HCT116 (cell line): ENCODE data around the gene CA11. TPM values are rescaled to one million over a fixed set of nuclear protein-coding genes. Genes with fewer than 3 reads are reported as not detected.

ENCODE experiments used
- ATAC-seq: fragments of 200-7000 bp; cut with Tn5 transposase; 2 replicates; pipeline ENCODE4 v1.9.1; 2020; ENCODE audit warnings: mild to moderate bottlenecking, moderate library complexity
- BruUV-seq: library from RNA; stranded (reverse); fragments of 400-500 nt; replicated peaks from 2 replicates; lab custom pipeline; 2021; lab: Mats Ljungman, UMichigan
- CTCF ChIA-PET: fragments of 300-600 bp; sonication (Branson Sonifier 250); formaldehyde crosslinking; loops from one replicate; lab custom pipeline; 2021; ENCODE audit warnings: antibody characterized with exemption; lab: Charles Lee
- POLR2A ChIA-PET: fragments of 300-600, 350-600 bp; sonication (Branson Sonifier 250); formaldehyde crosslinking; loops from one replicate; lab custom pipeline; 2021; ENCODE audit warnings: antibody characterized with exemption; lab: Charles Lee
- RAD21 ChIA-PET, 2 experiments: fragments of 300-600 bp; sonication (Branson Sonifier 250); formaldehyde crosslinking; loops; one replicate each; lab custom pipeline; 2023; ENCODE audit warnings: low total read pairs in 2 of 2; ENCODE audit not compliant: uncharacterized antibody in 2 of 2, unreplicated experiment in 2 of 2, low non-redundant PET in 1 of 2; lab: Charles Lee
- DNase-seq: peaks from one replicate; pipeline ENCODE4 v3.0.0-alpha.2; 2010; ENCODE audit warnings: low read depth, low spot score
- H2AFZ ChIP-seq: fragments of 200-600 bp; shearing (Covaris generic), sonication (generic); 2 replicates; pipeline ENCODE4 v1.6.1; 2017; ENCODE audit warnings: low read depth, mixed run types, mixed read lengths, antibody characterized with exemption, low read length; ENCODE audit not compliant: poor library complexity, severe bottlenecking
- H3K27ac ChIP-seq: 2 replicates; pipeline ENCODE4 v1.5.1; 2012; ENCODE audit warnings: low read depth, low read length
- H3K27me3 ChIP-seq: fragments of 200-600 bp; sonication (generic); 2 replicates; pipeline ENCODE4 v1.6.1; 2016; ENCODE audit warnings: mixed run types, low read length, mixed read lengths; ENCODE audit not compliant: insufficient read depth
- H3K36me3 ChIP-seq, 2 experiments: fragments of 200-500 bp in 1 of 2; fragments of 200-600 bp in 1 of 2; sonication (Bioruptor generic) in 1 of 2; sonication (generic) in 1 of 2; 2 replicates each; pipeline versions ENCODE4 v1.5.1 to v1.6.1; 2014 to 2016; ENCODE audit warnings: low read length in 2 of 2, inconsistent platforms in 1 of 2, mixed read lengths in 1 of 2, mixed run types in 1 of 2; ENCODE audit not compliant: insufficient read depth in 2 of 2, control insufficient read depth in 1 of 2
- H3K4me1 ChIP-seq, 2 experiments: fragments of 200-600 bp in 1 of 2; sonication (generic) in 1 of 2; 2 replicates each; pipeline versions ENCODE4 v1.5.1 to v1.6.1; 2012 to 2017; ENCODE audit warnings: low read length in 2 of 2, inconsistent platforms in 1 of 2, mild to moderate bottlenecking in 1 of 2, mixed read lengths in 1 of 2, mixed run types in 1 of 2, moderate library complexity in 1 of 2; ENCODE audit not compliant: insufficient read depth in 2 of 2, control insufficient read depth in 1 of 2
- H3K4me2 ChIP-seq: fragments of 200-600 bp; sonication (generic); 2 replicates; pipeline ENCODE4 v1.6.1; 2017; ENCODE audit warnings: mixed run types, low read length, mixed read lengths
- H3K4me3 ChIP-seq, 2 experiments: fragments of 200-600 bp in 1 of 2; sonication (generic) in 1 of 2; replicated peaks in 1 of 2; 2 replicates each; pipeline ENCODE4 v1.5.1; 2011 to 2016; ENCODE audit warnings: low read length in 2 of 2, control low read depth in 1 of 2, low read depth in 1 of 2, mild to moderate bottlenecking in 1 of 2, mixed read lengths in 1 of 2, mixed run types in 1 of 2
- H3K79me2 ChIP-seq: fragments of 200-600 bp; sonication (generic); 2 replicates; pipeline ENCODE4 v1.6.1; 2017; ENCODE audit warnings: mild to moderate bottlenecking, mixed run types, low read length, moderate library complexity, mixed read lengths; ENCODE audit not compliant: insufficient read depth
- H3K9ac ChIP-seq: fragments of 200-600 bp; sonication (generic); 2 replicates; pipeline ENCODE4 v1.6.1; 2016; ENCODE audit warnings: low read length, mixed read lengths
- H3K9me2 ChIP-seq: fragments of 200-600 bp; sonication (generic), shearing (Covaris generic); 2 replicates; pipeline ENCODE4 v1.6.1; 2017; ENCODE audit warnings: mixed run types, mild to moderate bottlenecking, moderate library complexity; ENCODE audit not compliant: insufficient read depth
- H3K9me3 ChIP-seq, 2 experiments: fragments of 200-500 bp in 1 of 2; fragments of 200-600 bp in 1 of 2; sonication (Bioruptor generic) in 1 of 2; sonication (generic) in 1 of 2; 2 replicates each; pipeline ENCODE4 v1.6.1; 2014 to 2017; ENCODE audit warnings: low read length in 2 of 2, mixed read lengths in 2 of 2, inconsistent platforms in 1 of 2, low read depth in 1 of 2, mild to moderate bottlenecking in 1 of 2, mixed run types in 1 of 2, moderate library complexity in 1 of 2; ENCODE audit not compliant: control insufficient read depth in 1 of 2, insufficient read depth in 1 of 2
- H4K20me1 ChIP-seq: fragments of 200-600 bp; sonication (generic), shearing (Covaris generic); 2 replicates; pipeline ENCODE4 v1.6.1; 2017; ENCODE audit warnings: mixed run types, mild to moderate bottlenecking, moderate library complexity; ENCODE audit not compliant: insufficient read depth
- ATF3 ChIP-seq: IDR thresholded peaks from 2 replicates; pipeline ENCODE4 v1.6.1; 2012
- CEBPB ChIP-seq: IDR thresholded peaks from 2 replicates; pipeline ENCODE4 v1.6.1; 2012; ENCODE audit warnings: low read depth
- CTCF ChIP-seq, 3 experiments: fragments of 200-600 bp in 1 of 3; sonication (generic) in 1 of 3; IDR thresholded peaks in 2 of 3; conservative IDR thresholded peaks in 1 of 3; 2 replicates each; pipeline ENCODE4 v1.5.1; 2012 to 2017; ENCODE audit warnings: low read depth in 2 of 3, low read length in 2 of 3, antibody characterized with exemption in 1 of 3, borderline replicate concordance in 1 of 3, control low read depth in 1 of 3, mild to moderate bottlenecking in 1 of 3, mixed read lengths in 1 of 3, mixed run types in 1 of 3, moderate library complexity in 1 of 3; ENCODE audit not compliant: insufficient read depth in 1 of 3
- ELF1 ChIP-seq: IDR thresholded peaks from 2 replicates; pipeline ENCODE4 v1.6.1; 2012; ENCODE audit warnings: low read depth, borderline replicate concordance
- EZH2 ChIP-seq: fragments of 200-600 bp; sonication (generic); IDR thresholded peaks from 2 replicates; pipeline ENCODE4 v1.6.1; 2017; ENCODE audit warnings: antibody characterized with exemption, mixed run types
- JUND ChIP-seq: IDR thresholded peaks from 2 replicates; pipeline ENCODE4 v1.6.1; 2012
- POLR2A ChIP-seq: IDR thresholded peaks from 2 replicates; pipeline ENCODE4 v1.7.0; 2011; ENCODE audit warnings: borderline replicate concordance; ENCODE audit not compliant: insufficient read depth, insufficient read length; ENCODE audit errors: extremely low read depth
- POLR2AphosphoS5 ChIP-seq: IDR thresholded peaks from 2 replicates; pipeline ENCODE4 v1.6.1; 2011; ENCODE audit warnings: mild to moderate bottlenecking, low read depth, low read length, moderate library complexity
- RAD21 ChIP-seq: IDR thresholded peaks from 2 replicates; pipeline ENCODE4 v1.6.1; 2012; ENCODE audit warnings: low read depth, mild to moderate bottlenecking
- REST ChIP-seq: IDR thresholded peaks from 2 replicates; pipeline ENCODE4 v1.6.1; 2012; ENCODE audit warnings: low read depth
- SIN3A ChIP-seq: IDR thresholded peaks from 2 replicates; pipeline ENCODE4 v1.6.1; 2012; ENCODE audit warnings: low read depth
- SP1 ChIP-seq: IDR thresholded peaks from 2 replicates; pipeline ENCODE4 v1.6.1; 2012; ENCODE audit warnings: low read depth
- ZBTB33 ChIP-seq: IDR thresholded peaks from 2 replicates; pipeline ENCODE4 v1.6.1; 2011; ENCODE audit warnings: mild to moderate bottlenecking, low read length, moderate library complexity; ENCODE audit not compliant: insufficient replicate concordance; ENCODE audit errors: extremely low read depth
- ZFX ChIP-seq: fragments of 450-650 bp; IDR thresholded peaks from 2 replicates; pipeline ENCODE4 v1.6.1; 2017
- ZNF274 ChIP-seq: fragments of 200-500 bp; sonication (Bioruptor generic); IDR thresholded peaks from 2 replicates; pipeline ENCODE4 v1.6.1; 2014; ENCODE audit warnings: mild to moderate bottlenecking, low read depth, low read length, inconsistent platforms
- intact Hi-C: fragments of 100-400 bp; cut with micrococcal nuclease; formaldehyde crosslinking; loops from 2 replicates; pipeline ENCODE4 v1.10.0; 2022
- total RNA-seq: library from RNA; stranded (reverse); gene quantifications from one replicate; pipeline ENCODE4 v1.2.1, GENCODE V29; 2021; ENCODE audit not compliant: unreplicated experiment

CA11 gene
- total RNA-seq, 1 experiment from 2014 or later: 29.6 TPM

- POLR2A ChIA-PET: interaction anchor here (1.0 to 2.3 kb wide), 4 partner anchors 9 to 20 kb away, joined by 3 to 16 read pairs (median 8); partner anchors contain the start of genes CA11, RPL18 and SPHK2
- peak within 1 kb of the TSS; percentile 96 for H3K9ac ChIP-seq
- peak within 1 kb of the TSS; percentile 93 for H3K4me2 ChIP-seq
- RAD21 ChIA-PET: no interaction called here
- intact Hi-C loops: no loop called here
- H3K27ac ChIP-seq: peak within 1 kb of the TSS; percentile 95
- H2AFZ ChIP-seq: no peak within 1 kb of the TSS
- H3K27me3 ChIP-seq: no peaks in the 10 kb centered on the region
- ATAC-seq (peak; percentile 5; the same call in 1 of the 2 replicates), DNase-seq (no peak)
- H4K20me1 ChIP-seq: no peaks in the 10 kb centered on the region
- 0 out of 4 replicates have a peak, but pooled peaks cover 0 to 3% of the 10 kb centered on the region in 2 experiments for H3K36me3 ChIP-seq
- H3K9me3 ChIP-seq: no peaks in the 10 kb centered on the region
- H3K4me1 ChIP-seq: peaks cover 29 to 71% of the 10 kb centered on the region in 2 experiments
- CTCF ChIA-PET: no interaction called here
- TF ChIP-seq CEBPB (no peak), ATF3 (no peak), CTCF (IDR thresholded peaks at IDR 0.05 in 2 of 3, conservative IDR thresholded peaks at IDR 0.05 in 1 of 3; ENCODE audit: borderline replicate concordance in 1 of 3, insufficient read depth in 1 of 3, low read depth in 2 of 3, low read length in 2 of 3) (peak in 2 of 3 experiments; percentile 16 to 18; a peak in 3 of 6 replicates), SIN3A (no peak), JUND (no peak), ZNF274 (no peak), POLR2AphosphoS5 (peak; percentile 81), ZBTB33 (no peak), EZH2 (no peak), SP1 (no peak), ELF1 (no peak), RAD21 (no peak), POLR2A (no peak), REST (no peak), ZFX (0 out of 2 replicates have a peak, but pooled peaks have one; percentile 18)
- peaks cover 18% of the 10 kb centered on the region for H3K79me2 ChIP-seq
- peak within 1 kb of the TSS; percentile 57 to 83 for H3K4me3 ChIP-seq
- BruUV-seq: TSS peak; percentile 44
- H3K9me2 ChIP-seq: no peaks in the 10 kb centered on the region
Measured at GRCh38 chr19:48636859-48637448, 9.0 kb downstream of the CA11 start, which contains the start of gene DBP. Gene DBP, minus strand, starts transcription at chr19:48637379. Its CDS starts 385 bp downstream, at chr19:48636994.
